GM12874 (cell line): ENCODE results near the gene SEPHS2.

ENCODE experiments used
- TF ChIP-seq, protein P1 (sequence below): IDR thresholded peaks from 2 replicates; pipeline ENCODE4 v1.5.1; 2011; ENCODE audit warnings: low read depth, mild to moderate bottlenecking, control low read depth, low read length, moderate library complexity; ENCODE audit not compliant: insufficient read depth

Gene SEPHS2

GRCh38 chr16:30397776-30398660, 47.7 kb downstream of the SEPHS2 start:
- TF ChIP-seq, protein P1, sequence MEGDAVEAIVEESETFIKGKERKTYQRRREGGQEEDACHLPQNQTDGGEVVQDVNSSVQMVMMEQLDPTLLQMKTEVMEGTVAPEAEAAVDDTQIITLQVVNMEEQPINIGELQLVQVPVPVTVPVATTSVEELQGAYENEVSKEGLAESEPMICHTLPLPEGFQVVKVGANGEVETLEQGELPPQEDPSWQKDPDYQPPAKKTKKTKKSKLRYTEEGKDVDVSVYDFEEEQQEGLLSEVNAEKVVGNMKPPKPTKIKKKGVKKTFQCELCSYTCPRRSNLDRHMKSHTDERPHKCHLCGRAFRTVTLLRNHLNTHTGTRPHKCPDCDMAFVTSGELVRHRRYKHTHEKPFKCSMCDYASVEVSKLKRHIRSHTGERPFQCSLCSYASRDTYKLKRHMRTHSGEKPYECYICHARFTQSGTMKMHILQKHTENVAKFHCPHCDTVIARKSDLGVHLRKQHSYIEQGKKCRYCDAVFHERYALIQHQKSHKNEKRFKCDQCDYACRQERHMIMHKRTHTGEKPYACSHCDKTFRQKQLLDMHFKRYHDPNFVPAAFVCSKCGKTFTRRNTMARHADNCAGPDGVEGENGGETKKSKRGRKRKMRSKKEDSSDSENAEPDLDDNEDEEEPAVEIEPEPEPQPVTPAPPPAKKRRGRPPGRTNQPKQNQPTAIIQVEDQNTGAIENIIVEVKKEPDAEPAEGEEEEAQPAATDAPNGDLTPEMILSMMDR = no peak

- TF ChIP-seq, protein P1 = no peak
Observed at GRCh38 chr16:30397056-30397455, 48.6 kb downstream of the SEPHS2 start.

DNA sequence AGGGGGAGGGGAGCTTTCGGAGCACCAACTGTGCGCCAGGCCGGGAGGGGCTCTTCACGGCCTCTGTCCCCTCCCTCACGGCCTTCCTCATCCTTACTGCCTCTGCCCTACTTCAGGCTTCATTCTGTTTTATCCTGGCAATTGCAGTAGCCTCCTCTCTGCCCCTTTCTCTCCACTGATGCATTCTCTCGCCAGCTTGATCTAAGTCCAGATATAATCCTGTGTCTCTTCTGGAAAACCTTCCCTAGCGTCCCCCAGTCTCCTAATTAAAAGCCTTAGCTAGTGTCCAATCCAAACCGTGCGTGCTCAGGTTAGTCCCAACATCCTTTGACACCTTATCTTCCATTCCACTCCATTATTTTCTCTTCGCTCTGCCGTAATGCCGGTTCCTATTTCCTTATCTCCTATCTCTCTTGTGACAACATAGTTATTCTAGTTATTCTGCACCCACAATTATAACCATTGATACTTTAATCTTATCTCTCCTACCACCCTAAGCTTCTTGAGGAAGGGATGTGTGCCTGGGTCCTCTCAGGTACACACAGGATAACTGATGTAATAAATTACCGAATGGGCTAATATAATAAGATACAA, 49.6 kb downstream of the SEPHS2 start:
- TF ChIP-seq, protein P1 = no peak

DNA sequence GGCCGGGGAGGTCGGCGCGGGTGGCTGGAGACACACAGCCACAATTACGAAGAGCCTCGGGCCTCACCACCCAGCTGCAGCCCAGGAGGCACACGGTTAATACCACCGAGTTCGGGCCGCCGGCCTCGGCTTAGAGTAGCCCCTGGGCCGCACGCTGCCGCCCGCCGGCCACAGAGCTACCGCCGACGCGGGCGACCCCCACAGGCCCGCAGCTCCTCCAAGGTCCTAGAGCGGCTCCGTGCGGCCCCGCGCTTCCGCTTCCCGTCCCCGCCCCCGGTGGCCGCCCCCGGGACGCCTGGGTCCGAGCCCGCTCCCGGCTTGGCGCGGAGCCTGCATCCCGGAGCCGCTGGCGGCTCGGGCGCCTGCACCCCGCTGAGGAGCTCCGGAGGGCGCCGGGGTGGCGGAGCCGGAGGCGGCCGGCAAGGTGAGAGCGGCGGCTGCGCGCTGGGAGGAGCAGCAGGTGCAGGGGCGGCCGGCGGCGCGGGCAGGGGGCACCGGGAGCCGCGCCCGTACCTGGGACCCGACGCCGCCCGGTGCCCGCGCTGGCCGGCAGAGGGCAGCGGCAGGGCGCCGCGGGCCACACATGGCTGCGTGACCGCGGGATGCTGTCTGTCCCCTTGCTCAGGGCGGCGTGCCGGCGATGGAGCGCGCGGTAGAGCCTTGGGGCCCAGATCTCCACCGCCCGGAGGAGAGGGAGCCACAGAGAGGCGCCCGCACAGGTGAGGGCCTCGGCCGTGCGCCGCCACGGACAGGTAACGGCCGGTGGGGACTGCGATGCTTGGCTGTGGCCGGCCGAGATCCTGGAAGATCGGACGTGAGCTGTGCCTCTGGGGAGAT, 50.3 kb downstream of the SEPHS2 start, which contains the start of gene ZNF48:
Gene ZNF48 (plus strand): TSS at position 266 of the 837 bp plus-strand sequence. CDS start 375 bp downstream, at position 641.
- TF ChIP-seq, protein P1 = peak; percentile 56

- TF ChIP-seq, protein P1 = no peak
Observed at GRCh38 chr16:30394592-30395154, 51.0 kb downstream of the SEPHS2 start.
